DND-41 (cell line): Measurements from ENCODE around the gene SH2D4B.

Experiments used
- ATAC-seq: fragments of 200-7000 bp; cut with Tn5 transposase; 3 replicates; pipeline ENCODE4 v1.9.1; 2021; ENCODE audit warnings: low read depth; ENCODE audit not compliant: insufficient read depth
- DNase-seq: peaks from one replicate; pipeline ENCODE4 v3.0.0-alpha.2; 2020
- H2AFZ ChIP-seq: 2 replicates; pipeline ENCODE4 v1.6.0; 2012; ENCODE audit warnings: low read depth, low read length
- H3K27ac ChIP-seq: 2 replicates; pipeline ENCODE4 v1.5.1; 2012; ENCODE audit warnings: low read length, inconsistent platforms
- H3K27me3 ChIP-seq: fragments of 200-600 bp; sonication (generic); 2 replicates; pipeline ENCODE4 v1.6.0; 2012; ENCODE audit warnings: low read length, mild to moderate bottlenecking, inconsistent platforms; ENCODE audit not compliant: insufficient read depth, poor library complexity
- H3K36me3 ChIP-seq: 2 replicates; pipeline ENCODE4 v1.5.1; 2012; ENCODE audit warnings: low read length, inconsistent platforms; ENCODE audit not compliant: insufficient read depth
- H3K4me1 ChIP-seq: 2 replicates; pipeline ENCODE4 v1.5.1; 2012; ENCODE audit warnings: mild to moderate bottlenecking, low read length; ENCODE audit not compliant: insufficient read depth
- H3K4me2 ChIP-seq: 2 replicates; pipeline ENCODE4 v1.6.0; 2012; ENCODE audit warnings: mild to moderate bottlenecking, moderate library complexity, low read length, inconsistent platforms; ENCODE audit not compliant: insufficient read depth
- H3K4me3 ChIP-seq, 2 experiments: fragments of 200-600 bp in 1 of 2; shearing (Covaris generic) in 1 of 2; 2 replicates each; pipeline ENCODE4 v1.5.1; 2012 to 2016; ENCODE audit warnings: inconsistent platforms in 2 of 2, low read length in 2 of 2, mild to moderate bottlenecking in 2 of 2, low read depth in 1 of 2, moderate library complexity in 1 of 2
- H3K79me2 ChIP-seq: 2 replicates; pipeline ENCODE4 v1.6.0; 2012; ENCODE audit warnings: low read length, inconsistent platforms; ENCODE audit not compliant: insufficient read depth
- H3K9ac ChIP-seq: 2 replicates; pipeline ENCODE4 v1.6.0; 2012; ENCODE audit warnings: low read depth, mild to moderate bottlenecking, inconsistent platforms, low read length, moderate library complexity
- H3K9me3 ChIP-seq: 2 replicates; pipeline ENCODE4 v1.5.1; 2012; ENCODE audit warnings: low read length, moderate library complexity, mild to moderate bottlenecking, inconsistent platforms; ENCODE audit not compliant: insufficient read depth, severe bottlenecking
- H4K20me1 ChIP-seq: 2 replicates; pipeline ENCODE4 v1.6.0; 2012; ENCODE audit warnings: low read length; ENCODE audit not compliant: insufficient read depth
- EZH2 ChIP-seq: IDR thresholded peaks from 3 replicates; pipeline ENCODE4 v1.6.1; 2012; ENCODE audit warnings: borderline replicate concordance, low read depth, mild to moderate bottlenecking, moderate library complexity, low read length, inconsistent platforms; ENCODE audit not compliant: severe bottlenecking
- TF ChIP-seq, protein P1 (sequence below): IDR thresholded peaks from 2 replicates; pipeline ENCODE4 v1.5.1; 2012; ENCODE audit warnings: borderline replicate concordance, low read length, moderate library complexity, mild to moderate bottlenecking; ENCODE audit not compliant: poor library complexity, severe bottlenecking; ENCODE audit errors: extremely low read depth

SH2D4B gene

DNA sequence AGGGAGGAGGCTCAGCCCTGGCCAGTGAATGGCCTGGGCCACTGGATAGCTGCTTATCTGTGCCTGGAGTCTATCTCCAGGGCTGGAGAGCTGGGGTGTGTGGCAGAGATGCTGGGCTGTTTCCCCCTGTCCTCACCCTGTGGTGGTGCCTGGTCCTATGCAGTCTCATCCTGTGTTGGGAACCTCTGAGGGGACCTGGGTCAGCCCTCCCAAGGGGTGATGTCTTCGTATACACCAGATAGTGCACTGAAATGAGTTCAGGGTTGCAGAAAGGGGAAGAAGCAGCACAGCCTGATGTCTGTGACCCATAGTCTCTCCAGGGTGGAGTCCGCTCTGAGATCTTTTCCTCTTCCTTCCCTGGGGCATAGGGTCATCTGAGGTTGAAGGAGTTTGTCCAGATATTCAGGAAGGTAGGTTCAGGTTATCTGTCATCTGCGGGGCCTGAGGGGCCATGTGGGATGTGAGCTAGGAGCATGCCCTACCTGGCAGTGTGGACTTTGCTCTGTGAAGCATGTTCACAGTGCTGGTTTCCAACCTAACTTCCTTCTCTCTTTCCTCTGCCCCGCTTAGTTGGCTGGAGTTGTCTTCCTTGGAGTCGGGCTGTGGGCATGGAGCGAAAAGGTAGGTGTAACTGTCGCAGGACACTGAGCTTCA lies 33.4 kb upstream of the SH2D4B start:
- Histone ChIP-seq H3K79me2 (peaks cover 2% of the 10 kb centered on the region; the same call in 1 of the 2 replicates), H3K36me3 (peaks cover 14% of the 10 kb centered on the region), H3K9me3 (no peaks in the 10 kb centered on the region), H3K4me3 (no peak overlapping the region), H2AFZ (no peak overlapping the region), H3K4me2 (no peak overlapping the region), H3K4me1 (no peaks in the 10 kb centered on the region), H3K9ac (no peak overlapping the region), H3K27ac (no peak overlapping the region), H4K20me1 (peaks cover 35% of the 10 kb centered on the region), H3K27me3 (no peaks in the 10 kb centered on the region)
- TF ChIP-seq, protein P1, sequence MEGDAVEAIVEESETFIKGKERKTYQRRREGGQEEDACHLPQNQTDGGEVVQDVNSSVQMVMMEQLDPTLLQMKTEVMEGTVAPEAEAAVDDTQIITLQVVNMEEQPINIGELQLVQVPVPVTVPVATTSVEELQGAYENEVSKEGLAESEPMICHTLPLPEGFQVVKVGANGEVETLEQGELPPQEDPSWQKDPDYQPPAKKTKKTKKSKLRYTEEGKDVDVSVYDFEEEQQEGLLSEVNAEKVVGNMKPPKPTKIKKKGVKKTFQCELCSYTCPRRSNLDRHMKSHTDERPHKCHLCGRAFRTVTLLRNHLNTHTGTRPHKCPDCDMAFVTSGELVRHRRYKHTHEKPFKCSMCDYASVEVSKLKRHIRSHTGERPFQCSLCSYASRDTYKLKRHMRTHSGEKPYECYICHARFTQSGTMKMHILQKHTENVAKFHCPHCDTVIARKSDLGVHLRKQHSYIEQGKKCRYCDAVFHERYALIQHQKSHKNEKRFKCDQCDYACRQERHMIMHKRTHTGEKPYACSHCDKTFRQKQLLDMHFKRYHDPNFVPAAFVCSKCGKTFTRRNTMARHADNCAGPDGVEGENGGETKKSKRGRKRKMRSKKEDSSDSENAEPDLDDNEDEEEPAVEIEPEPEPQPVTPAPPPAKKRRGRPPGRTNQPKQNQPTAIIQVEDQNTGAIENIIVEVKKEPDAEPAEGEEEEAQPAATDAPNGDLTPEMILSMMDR: no peak
- no peak for TF ChIP-seq EZH2
- ATAC-seq: 0 out of 3 replicates have a peak, but pooled peaks have one; percentile 12
- DNase-seq: no peak

DNA sequence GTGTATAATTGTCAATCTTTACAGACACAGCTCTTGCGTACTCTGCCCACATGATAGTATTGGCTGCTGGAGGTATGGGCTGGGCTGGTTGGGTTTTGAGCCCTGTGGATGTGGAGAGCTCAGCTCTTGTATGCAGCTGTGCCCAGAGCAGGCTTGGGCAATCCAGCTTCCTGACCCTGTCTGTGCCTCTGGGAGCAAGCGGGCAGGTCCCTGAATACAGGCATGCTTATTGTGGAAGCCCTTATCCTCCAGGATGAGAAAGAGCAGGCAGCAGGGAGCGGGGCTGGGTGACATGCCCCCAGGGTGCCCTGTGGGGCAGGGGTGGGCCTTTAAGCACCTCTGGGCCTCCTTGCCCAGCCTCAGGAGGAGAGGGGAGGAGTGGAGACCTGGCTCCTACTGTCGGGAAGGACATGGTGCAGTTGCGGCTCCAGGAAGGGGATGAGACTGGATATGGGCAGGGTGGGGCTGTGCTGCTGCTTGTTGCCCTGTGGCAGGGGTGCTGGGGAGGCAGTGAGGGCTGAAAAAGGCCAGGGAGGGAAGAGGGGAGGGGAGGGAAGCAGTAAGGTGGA lies 32.7 kb upstream of the SH2D4B start:
- Histone ChIP-seq H3K27ac (no peak overlapping the region), H3K4me3 (no peak overlapping the region), H3K36me3 (peaks cover 21% of the 10 kb centered on the region), H3K4me2 (no peak overlapping the region), H3K27me3 (no peaks in the 10 kb centered on the region), H4K20me1 (peaks cover 33% of the 10 kb centered on the region), H2AFZ (no peak overlapping the region), H3K9ac (no peak overlapping the region), H3K9me3 (no peaks in the 10 kb centered on the region), H3K79me2 (no peaks in the 10 kb centered on the region; the same call in 1 of the 2 replicates), H3K4me1 (no peaks in the 10 kb centered on the region)
- ATAC-seq (no peak), DNase-seq (no peak)
- TF ChIP-seq, protein P1: no peak
- TF ChIP-seq EZH2: no peak

DNA sequence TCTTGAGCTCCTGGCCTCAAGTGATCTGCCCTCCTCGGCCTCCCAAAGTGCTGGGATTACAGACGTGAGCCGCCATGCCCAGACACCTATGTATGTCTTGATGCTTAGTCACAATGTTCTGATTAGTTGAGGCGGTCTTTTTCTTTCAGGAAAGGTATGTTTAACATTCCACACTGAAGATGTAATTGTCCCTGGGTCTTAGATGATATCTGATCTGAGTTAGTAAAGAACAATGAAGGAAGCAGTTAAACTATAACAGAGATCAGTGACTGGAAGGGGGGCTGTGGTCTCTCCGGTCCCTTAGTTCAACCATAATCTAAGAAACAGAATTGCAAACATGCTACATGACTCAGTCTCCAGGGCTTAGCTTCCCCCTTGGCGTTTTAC lies 31.5 kb upstream of the SH2D4B start:
- ATAC-seq: no peak

More for the DNA sequence above, 31.5 kb upstream of the SH2D4B start:
- no peak overlapping the region for H3K4me2 ChIP-seq
- H3K4me3 ChIP-seq: no peak overlapping the region
- TF ChIP-seq, protein P1: no peak
- TF ChIP-seq EZH2: no peak
- no peaks in the 10 kb centered on the region for H3K4me1 ChIP-seq
- H3K9me3 ChIP-seq: no peaks in the 10 kb centered on the region
- no peaks in the 10 kb centered on the region for H3K27me3 ChIP-seq
- DNase-seq: no peak
- H2AFZ ChIP-seq: no peak overlapping the region
- peaks cover 23% of the 10 kb centered on the region for H3K36me3 ChIP-seq
- H3K9ac ChIP-seq: no peak overlapping the region
- no peaks in the 10 kb centered on the region for H3K79me2 ChIP-seq
- no peak overlapping the region for H3K27ac ChIP-seq
- peaks cover 33% of the 10 kb centered on the region for H4K20me1 ChIP-seq
